Measurements from ENCODE around the gene SAYSD1.

Gene SAYSD1

DNA sequence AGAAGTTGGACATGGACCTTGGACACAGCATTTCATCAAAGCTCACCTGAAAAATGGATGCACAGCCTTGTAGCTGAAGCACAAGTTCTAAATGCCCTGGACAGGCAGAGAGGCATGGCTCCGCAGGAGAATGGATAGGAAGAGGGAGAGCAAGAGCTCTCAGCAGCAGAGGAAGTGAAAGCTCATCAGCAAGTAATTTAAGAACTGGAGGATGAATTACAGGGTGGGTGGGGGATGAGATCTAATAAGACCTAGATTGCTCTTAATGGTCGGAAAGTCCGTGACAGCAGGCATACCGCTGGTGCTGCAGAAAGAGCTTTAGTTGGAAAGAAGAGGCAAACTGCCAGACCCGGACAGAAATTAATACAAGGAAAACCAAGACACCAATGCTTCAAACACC is 37.3 kb upstream of the SAYSD1 start:
- Mint-ChIP-seq H3K9me3 (no peaks in the 10 kb centered on the region), H3K36me3 (ENCODE audit: low read depth) (no peaks in the 10 kb centered on the region), H3K27me3 (ENCODE audit: low read depth) (peaks cover 63% of the 10 kb centered on the region), H3K4me1 (peaks cover 4% of the 10 kb centered on the region), H3K4me3 (no peak overlapping the region), H3K27ac (no peak overlapping the region)
- TF ChIP-seq, protein P1, sequence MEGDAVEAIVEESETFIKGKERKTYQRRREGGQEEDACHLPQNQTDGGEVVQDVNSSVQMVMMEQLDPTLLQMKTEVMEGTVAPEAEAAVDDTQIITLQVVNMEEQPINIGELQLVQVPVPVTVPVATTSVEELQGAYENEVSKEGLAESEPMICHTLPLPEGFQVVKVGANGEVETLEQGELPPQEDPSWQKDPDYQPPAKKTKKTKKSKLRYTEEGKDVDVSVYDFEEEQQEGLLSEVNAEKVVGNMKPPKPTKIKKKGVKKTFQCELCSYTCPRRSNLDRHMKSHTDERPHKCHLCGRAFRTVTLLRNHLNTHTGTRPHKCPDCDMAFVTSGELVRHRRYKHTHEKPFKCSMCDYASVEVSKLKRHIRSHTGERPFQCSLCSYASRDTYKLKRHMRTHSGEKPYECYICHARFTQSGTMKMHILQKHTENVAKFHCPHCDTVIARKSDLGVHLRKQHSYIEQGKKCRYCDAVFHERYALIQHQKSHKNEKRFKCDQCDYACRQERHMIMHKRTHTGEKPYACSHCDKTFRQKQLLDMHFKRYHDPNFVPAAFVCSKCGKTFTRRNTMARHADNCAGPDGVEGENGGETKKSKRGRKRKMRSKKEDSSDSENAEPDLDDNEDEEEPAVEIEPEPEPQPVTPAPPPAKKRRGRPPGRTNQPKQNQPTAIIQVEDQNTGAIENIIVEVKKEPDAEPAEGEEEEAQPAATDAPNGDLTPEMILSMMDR (IDR thresholded peaks at IDR 0.05; ENCODE audit: unreplicated experiment in 3 of 3): no peak

DNA sequence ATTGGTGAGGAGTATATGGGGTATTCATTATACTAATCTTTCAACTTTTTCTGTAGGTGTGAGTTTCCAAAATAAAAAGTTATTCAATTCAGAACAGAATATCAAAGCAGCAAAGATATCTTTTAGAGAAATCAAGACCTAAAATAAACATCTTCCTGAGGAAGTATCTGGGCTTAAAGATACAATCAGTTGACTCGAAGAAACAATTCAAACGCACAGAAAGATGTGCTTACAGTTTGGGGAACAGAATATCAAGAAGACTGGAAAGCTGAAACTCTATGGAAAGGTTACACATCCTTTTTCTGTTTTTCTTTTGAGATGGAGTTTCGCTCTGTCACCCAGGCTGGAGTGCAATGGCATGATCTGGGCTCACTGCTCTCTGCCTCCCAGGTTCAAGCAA is 36.2 kb upstream of the SAYSD1 start:
- no peak overlapping the region for H3K27ac Mint-ChIP-seq
- H3K4me1 Mint-ChIP-seq: peaks cover 4% of the 10 kb centered on the region
- TF ChIP-seq, protein P1 (IDR thresholded peaks at IDR 0.05; ENCODE audit: unreplicated experiment in 3 of 3): no peak
- no peaks in the 10 kb centered on the region for H3K9me3 Mint-ChIP-seq
- H3K27me3 Mint-ChIP-seq (ENCODE audit: low read depth): peaks cover 62% of the 10 kb centered on the region
- H3K36me3 Mint-ChIP-seq (ENCODE audit: low read depth): no peaks in the 10 kb centered on the region
- no peak overlapping the region for H3K4me3 Mint-ChIP-seq

DNA sequence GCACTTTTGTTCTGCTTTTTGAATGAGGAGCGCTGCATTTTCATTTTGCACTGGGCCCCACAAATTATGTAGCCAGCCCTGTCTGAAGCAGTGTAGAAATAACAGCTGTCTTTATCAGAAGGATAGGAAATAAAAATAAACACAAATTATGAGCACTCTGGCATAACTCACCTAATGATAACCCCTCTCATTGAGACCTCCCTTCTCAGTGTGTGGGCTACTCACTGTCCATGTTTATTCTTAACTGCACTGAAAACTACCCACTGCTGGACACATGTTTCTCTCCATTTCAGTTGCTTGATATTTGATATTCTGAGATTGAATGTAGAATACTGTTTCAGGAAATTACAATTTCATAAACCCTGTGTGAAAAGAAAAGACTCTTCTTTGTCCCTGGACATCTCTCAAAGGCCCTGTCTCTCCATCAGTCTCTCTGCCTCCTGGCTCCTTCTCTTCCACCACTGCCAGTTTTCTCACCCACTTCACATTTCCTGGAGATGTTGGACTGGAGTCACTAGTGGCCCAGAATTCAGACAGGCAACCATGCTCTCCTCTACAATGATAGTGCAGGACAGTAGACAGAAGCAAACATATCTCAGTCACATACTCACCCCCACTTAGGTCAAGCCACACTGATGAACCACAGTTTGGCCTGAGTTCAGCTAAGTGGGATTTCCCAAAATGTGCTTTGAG is 29.6 kb upstream of the SAYSD1 start:
- H3K27ac Mint-ChIP-seq: no peak overlapping the region
- H3K4me1 Mint-ChIP-seq: peaks cover 21% of the 10 kb centered on the region
- H3K9me3 Mint-ChIP-seq: no peaks in the 10 kb centered on the region
- TF ChIP-seq, protein P1 (IDR thresholded peaks at IDR 0.05; ENCODE audit: unreplicated experiment in 3 of 3): no peak
- no peak overlapping the region for H3K4me3 Mint-ChIP-seq
- no peaks in the 10 kb centered on the region for H3K36me3 Mint-ChIP-seq (ENCODE audit: low read depth)
- peaks cover 41% of the 10 kb centered on the region for H3K27me3 Mint-ChIP-seq (ENCODE audit: low read depth)

DNA sequence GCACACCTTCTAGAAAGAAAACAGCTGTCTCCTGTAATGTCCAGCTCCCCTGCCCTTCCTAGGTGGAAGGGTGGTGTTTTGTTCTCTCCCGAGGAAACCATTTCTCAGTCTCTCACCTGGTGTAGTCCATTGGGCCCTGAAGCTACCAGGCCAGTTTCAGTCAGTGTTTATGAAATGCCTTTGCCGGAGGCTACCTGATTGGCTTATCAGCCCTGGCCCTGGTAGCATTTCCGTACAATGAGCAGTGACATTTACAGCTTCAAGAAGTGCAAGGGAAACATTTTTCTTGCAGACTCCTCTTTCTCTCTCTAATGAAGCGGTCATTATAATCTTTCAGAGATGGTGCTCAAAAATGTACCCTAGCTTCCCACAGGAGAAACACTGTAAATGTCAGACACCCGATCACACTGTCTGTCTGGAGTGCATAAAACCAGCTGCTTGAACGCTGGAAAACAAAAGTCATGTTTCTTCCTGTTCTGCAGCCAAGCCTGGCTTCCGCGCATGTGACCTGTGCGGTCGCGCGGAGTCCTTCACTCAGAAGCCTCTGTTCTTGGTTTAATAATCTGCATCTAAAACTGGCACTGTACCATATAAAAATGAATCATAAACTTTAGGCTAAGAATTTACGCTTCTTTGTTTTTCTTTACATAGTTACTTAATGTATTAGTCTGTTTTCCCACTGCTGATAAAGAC is 28.4 kb upstream of the SAYSD1 start:
- H3K9me3 Mint-ChIP-seq: no peaks in the 10 kb centered on the region
- no peak overlapping the region for H3K4me3 Mint-ChIP-seq
- TF ChIP-seq, protein P1 (IDR thresholded peaks at IDR 0.05; ENCODE audit: unreplicated experiment in 3 of 3): no peak
- H3K27me3 Mint-ChIP-seq (ENCODE audit: low read depth): peaks cover 39% of the 10 kb centered on the region
- peak overlapping the region in 1 of 3 experiments; percentile 87 for H3K27ac Mint-ChIP-seq
- H3K36me3 Mint-ChIP-seq (ENCODE audit: low read depth): no peaks in the 10 kb centered on the region
- H3K4me1 Mint-ChIP-seq: peaks cover 21% of the 10 kb centered on the region

DNA sequence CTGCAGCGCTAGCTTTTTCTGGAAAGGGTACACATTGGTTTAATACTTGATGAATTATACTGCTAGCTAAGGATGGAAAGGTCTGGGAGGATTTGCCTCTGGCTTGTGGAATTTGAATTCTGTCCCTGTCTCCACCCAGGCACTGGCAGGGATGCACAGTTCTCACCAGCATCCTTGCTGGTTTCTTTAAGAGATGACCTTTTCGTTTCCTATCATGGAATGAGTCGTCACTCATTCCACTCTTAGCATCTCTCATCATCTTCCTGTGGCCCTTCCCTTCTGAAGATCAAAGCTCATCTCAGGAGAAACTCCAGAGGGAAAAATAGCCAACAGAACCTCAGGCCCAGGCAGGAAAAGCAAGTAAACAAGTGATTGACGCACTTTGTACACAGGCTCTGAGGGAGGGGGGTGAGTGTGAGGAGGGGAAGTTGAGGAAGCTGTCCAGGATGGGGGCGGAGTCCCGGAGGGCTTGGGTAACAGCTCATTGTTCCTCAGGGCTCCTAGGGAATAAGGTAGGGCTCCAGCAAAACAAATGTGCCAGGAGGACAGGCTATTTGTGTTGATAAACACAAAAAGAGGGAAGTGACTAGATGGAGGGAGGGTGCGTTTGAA is 25.7 kb upstream of the SAYSD1 start:
- H3K36me3 Mint-ChIP-seq (ENCODE audit: low read depth): no peaks in the 10 kb centered on the region
- H3K4me1 Mint-ChIP-seq: peaks cover 19% of the 10 kb centered on the region
- H3K9me3 Mint-ChIP-seq: peaks cover 2% of the 10 kb centered on the region
- no peak overlapping the region for H3K4me3 Mint-ChIP-seq
- H3K27me3 Mint-ChIP-seq (ENCODE audit: low read depth): peaks cover 27% of the 10 kb centered on the region
- TF ChIP-seq, protein P1 (IDR thresholded peaks at IDR 0.05; ENCODE audit: unreplicated experiment in 3 of 3): no peak
- H3K27ac Mint-ChIP-seq: no peak overlapping the region

Data from nephron (organoid).